GM18951 (cell line): ENCODE results near the gene LRP1.
A peak's percentile ranks its signal among the peaks of the same experiment; 100 is the strongest.

ENCODE experiments used
- POLR2A ChIP-seq: IDR thresholded peaks from 4 replicates; pipeline ENCODE4 v1.6.1; 2011; ENCODE audit warnings: mild to moderate bottlenecking; ENCODE audit not compliant: insufficient read length, insufficient read depth; ENCODE audit errors: extremely low read depth
- in situ Hi-C: fragments of 300-500 bp; cut with MboI; formaldehyde crosslinking; loops from one replicate; pipeline ENCODE4 v1.12.0; 2022; ENCODE audit warnings: low sequenced_read_pairs, mixed read lengths, inconsistent platforms; ENCODE audit not compliant: unreplicated experiment

LRP1 gene

DNA sequence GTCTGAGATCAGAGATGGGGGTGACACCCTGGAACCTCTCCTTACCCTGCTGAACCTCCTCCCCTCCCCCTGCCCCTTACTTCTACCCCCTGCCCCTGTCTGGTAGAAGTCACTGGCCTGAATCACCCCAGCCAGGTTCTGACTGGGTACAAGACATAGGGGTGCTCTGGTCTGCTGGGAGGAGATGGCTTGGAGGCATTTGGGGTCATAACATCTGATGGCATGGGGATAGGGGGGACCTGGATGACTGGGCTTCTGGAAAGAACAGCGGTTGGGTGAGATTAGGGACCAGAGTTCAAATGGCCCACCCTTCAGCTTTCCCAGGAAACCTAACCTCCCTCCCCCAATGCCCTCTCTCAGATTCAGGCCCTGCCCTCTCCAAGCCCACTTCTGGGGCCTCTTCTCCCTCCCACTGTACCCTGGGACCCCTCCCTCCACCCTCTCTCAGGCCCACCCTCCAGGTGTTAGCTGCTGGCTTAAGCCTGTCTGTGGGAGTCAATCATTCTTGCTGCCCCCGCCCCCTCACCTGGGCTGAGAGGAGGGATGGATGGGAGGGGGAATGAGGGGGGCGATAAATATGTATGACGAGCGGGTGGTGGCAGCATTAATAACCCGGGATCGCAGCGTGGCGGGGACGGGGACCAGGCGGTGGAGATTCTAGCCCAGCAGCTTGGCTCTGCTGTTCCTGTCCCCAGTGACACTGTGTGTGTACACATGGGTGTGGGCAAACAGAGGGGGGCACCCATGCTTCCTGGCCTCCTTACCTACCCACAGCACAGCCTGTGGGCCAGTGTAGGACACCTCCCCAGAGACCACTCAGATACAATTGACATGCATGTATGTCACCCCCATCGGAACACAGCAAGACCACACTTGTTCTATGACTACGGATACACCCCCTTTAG is 94.3 kb downstream of the LRP1 start:
- in situ Hi-C loops: no loop called here
- no peak for TF ChIP-seq POLR2A

DNA sequence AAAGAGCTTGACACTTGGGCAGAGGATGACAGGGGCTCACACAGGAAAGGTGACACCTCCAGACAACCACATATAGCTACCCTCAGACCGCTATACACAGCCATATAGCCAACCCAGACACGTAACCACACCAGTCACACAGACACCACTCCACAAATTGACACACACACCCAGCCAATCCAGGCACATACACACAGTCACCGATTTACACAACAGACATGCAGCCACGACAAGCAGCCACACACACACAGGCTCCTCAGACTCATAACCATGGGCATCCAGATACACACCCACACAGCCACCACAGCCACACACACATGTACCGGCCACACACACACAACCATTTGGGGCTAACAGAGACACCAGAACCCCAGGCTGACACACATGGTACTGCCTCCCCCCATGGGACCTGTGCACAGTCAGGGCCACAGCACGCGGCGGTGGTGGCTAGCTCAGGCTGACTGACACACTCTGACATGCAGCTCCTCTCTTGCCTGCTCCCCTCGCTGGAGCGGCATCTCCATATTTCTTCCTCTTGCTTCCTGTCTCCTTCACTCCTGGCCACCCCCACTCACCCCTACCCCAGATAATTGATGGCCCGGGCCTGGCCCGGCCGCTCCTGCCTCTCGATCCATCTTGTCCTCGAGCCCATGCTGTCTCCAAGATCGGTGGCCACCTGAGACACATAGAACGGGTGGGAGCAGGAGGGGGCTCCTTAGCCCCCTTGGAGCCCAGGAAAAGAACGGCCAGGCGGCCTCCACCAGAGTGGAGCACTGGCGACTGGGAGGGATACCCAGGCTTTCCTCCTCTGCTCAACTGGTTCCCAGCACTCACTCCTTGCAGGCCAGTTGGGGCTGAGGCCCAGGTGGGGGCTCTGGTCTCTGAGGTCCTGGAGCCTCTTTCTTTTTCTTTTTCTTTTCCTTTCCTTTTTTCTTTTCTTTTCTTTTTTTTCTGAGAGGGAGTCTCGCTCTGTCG is 95.2 kb downstream of the LRP1 start:
- TF ChIP-seq POLR2A: no peak
- in situ Hi-C loops: no loop called here

DNA sequence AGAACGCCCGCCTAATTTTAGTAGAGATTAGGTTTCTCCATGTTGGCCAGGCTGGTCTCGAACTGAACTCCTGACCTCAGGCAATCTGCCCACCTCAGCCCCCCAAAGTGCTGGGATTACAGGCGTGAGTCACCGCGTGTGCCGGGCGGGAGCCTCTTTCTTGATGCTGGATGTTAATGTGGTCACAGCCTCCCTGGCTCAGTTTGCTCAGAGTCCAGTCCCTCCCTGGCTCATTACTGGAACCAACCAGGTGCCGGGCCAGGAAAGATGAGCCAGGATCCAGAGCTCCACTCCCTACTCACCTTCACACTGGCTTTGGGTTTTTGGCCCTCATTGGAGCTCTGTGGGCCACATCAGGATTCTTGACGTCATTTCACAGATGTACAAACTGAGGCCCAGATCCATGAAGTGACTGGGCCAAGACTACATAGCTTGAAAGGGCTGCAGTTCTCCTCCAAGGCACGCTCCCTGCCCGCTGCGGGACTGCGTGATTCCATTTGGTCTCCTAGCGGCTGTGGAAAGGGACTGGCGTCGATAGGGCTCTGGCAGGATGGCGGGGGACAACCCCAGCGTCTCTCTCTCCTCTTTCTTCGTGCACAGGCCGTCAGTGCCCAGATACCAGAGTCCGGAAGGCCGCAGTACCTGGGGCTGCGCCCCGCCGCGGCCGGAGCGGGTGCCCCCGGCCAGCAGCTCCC is 96.1 kb downstream of the LRP1 start:
- in situ Hi-C loops: no loop called here
- no peak for TF ChIP-seq POLR2A

DNA sequence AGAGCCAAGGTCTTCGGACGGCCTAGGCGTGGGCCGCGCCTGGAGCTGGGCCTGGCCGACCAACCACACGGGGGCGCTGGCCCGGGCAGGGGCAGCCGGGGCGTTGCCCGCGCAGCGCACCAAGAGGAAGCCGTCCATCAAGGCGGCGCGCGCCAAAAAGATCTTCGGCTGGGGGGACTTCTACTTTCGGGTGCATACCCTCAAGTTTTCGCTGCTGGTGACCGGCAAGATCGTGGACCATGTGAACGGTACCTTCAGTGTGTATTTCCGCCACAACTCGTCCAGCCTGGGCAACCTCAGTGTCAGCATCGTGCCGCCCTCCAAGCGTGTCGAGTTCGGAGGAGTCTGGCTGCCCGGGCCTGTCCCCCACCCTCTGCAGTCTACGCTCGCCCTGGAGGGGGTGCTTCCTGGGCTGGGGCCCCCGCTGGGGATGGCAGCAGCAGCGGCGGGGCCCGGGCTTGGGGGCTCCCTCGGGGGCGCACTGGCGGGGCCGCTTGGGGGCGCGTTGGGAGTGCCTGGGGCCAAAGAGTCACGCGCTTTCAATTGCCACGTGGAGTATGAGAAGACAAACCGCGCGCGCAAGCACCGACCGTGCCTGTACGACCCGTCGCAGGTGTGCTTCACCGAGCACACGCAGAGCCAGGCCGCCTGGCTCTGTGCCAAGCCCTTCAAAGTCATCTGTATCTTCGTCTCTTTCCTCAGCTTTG is 96.8 kb downstream of the LRP1 start:
- in situ Hi-C loops: no loop called here
- TF ChIP-seq POLR2A: no peak

DNA sequence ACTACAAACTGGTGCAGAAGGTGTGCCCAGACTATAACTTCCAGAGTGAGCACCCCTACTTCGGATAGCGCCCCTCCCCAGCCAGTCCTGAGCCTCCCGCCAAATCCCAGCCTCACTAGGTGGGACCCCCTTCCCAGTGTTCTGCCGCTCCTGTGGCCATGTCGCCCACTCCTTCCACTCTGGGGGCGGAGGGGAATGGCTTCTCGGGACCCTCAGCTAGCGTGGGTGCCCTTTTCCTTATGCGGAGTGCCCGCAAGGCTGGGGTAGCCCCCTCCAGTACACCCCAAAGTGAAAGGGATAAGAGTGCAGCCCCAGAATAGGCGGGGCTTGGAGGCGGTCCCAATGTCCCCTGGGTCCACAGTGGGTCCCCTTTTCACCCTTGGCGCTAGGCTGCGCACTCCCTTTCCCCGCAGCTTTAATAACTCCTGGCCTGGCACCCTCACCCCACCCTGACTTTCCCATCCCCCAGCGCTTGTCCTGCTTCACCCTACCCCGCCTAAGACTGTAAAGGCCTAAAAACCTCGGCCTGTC is 97.5 kb downstream of the LRP1 start:
- TF ChIP-seq POLR2A: no peak
- in situ Hi-C loops: no loop called here

DNA sequence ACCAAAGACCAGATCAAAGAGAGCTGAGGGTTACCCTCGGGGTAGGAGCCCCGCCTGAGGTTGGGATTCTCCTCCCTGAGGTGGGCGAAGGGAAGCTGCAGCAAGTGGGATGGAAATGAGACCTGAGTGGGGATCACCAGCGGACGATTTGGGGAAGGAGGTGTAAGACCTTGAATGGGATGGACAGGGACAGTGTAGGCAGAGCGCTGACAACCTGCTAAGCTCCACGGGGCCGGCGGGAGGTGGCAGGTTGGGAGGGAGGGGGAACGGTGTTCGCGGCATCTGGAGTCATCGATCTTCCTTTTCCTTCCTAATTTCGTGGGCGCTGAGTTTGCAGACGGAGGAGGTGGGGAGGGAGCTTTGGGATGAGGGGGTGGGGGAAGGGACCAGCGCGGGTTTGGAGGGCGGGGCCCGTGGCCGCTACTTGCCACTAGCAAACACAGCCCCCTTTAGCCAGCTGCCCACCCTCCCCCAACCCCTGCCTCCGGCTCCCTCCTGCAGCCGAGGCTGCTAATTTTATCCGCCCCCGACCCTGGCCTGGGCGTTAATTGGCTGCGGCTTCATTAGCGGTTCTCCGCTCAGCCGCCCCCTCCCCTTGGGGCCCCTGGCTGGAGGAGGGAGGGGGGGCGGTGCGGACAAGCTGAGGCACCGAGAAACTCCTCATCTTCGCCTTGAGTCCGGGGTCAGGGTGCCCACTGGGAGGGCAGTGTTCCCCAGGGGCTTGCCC is 98.5 kb downstream of the LRP1 start:
- in situ Hi-C loops: no loop called here

DNA sequence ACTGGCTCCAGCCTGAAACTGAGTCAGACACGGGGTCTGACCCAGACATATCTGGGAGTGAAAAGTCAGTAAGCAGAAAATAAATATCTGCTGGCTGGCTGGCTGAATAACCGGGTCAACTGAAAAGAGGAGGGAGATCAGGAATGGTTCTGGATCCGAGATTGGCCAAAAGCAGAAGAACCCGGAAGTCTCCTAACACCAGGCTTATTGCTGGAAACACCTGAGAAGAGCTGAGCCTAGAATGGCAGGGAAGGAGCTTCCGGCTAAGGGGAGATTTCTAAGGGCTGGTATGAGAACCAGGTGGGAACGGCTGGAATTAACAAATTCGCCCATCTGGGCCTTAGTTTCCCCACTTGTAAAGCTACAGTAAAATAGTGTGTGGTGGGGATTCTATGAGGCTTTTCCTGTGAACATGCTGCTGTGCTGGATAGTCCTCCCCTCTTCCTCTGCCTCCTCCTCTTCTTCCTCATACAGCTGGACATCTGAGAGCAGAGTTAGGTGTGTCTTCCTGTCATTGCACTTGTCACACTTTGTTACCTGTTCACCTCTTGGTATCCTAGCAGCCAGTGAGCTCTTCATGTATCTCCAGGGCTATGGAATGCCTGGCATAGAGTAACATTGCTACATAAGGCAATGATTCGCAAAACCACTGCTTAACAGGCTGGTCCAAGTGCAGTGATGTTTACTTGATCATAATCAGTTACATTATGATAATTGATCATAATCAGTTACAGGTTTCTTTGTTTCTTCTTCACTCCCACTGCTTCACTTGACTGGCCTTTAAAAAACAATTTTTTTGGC is 99.2 kb downstream of the LRP1 start:
- no peak for TF ChIP-seq POLR2A
- in situ Hi-C loops: no loop called here

More for the DNA sequence above, 98.5 kb downstream of the LRP1 start:
- TF ChIP-seq POLR2A: no peak

DNA sequence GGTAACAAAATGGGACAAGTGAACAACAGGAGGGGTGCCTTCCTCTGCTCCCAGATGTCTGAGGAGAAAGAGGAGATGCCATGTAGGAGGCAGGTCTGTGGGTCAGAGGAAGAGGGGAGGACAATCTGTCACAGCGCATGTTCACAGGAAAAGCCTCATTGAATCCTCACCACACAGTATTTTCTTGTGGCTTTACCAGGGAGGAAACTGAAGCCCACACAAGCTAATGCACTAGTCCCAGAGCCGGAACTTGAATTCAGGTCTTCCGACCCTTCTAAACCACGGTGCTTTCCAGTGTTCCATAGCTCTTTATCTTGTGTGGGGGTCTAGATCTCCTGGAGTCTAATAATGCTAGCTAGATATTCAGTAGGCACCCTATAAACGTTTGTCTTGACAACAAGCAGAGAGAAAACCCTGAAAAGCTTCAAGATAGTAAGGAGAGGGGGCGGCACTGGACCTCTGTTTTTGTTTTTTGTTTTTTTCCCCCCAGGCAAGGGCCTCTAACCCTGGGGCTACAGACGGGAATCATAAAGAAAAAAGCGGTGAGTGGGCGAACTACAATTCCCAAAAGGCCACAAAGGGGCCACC is 100.9 kb downstream of the LRP1 start:
- in situ Hi-C loops: no loop called here
- no peak for TF ChIP-seq POLR2A

DNA sequence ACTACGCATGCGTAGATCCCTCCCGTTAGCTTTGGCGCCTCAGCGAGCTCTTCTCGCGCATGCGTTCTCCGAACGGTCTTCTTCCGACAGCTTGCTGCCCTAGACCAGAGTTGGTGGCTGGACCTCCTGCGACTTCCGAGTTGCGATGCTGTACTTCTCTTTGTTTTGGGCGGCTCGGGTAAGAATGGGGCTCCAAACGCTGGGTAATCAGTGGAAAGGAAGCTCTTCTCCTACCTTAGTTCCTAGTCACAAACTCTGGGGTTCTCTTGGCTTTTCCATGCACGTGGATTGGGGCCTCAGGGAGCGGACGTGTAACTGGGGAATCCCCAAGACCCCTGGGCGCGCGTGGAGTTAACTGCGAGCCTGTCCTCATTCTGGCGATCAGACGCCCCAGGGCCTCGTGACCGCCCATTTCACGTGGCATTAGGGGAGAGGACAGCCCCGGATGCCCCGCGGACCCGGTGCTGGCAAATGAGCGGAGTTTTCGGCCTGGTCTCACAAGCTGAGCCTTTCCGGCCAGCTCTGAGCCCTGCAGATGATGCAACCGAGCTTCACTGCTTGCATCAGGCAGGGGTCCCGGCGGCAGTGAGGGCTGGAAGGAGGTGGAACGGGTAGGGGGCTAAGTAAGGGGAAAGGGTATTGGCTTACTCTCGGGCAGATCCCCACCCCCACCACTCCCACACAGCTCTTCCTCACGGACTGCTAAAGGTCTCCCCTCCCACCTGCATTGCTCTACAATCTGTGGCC is 101.5 kb downstream of the LRP1 start, which contains the start of gene SHMT2:
SHMT2 (plus strand) TSS at position 78 of the 747 bp plus-strand sequence; CDS start at position 146, 68 bp downstream.
- TF ChIP-seq POLR2A: peak; percentile 71
- in situ Hi-C loops: no loop called here
